ENCODE measurements around the gene AMN1. TPM values are rescaled to one million over a fixed set of nuclear protein-coding genes. Genes with fewer than 3 reads are reported as not detected.

The AMN1 gene
- total RNA-seq, 1 donor from 2014 or later: 31.9 TPM

DNA sequence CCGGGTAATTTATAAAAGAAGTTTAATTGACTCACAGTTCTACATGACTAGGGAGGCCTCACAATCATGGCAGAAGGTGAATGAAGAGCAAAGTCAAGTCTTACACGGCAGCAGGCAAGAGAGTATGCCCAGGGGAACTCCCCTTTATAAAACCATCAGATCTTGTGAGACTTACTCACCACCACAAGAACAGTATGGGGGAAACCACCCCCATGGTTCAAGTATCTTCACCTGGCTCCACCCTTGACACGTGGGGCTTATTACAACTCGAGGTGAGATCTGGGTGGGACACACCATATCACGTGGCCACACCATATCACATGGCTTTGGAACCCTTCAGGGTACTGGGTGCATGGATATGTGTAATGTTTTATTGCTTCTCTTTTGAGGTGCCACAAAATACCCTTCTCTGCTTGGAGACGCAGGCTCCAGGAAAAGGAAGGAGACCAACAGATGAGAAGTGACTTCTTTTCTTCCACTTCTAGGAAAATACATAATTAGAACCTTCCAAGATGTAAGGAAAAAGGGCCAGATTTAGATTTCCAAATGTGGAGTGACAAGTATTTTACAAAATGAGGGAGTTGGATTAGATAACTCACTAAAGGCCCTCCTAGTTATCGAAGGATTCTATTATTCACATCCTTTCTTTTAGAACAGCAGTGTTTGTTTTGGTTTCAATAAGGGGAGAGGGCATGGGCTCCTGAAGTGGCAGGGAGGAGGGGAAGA, 102.4 kb downstream of the AMN1 start:
- Mint-ChIP-seq H3K9me3 (ENCODE audit: low read depth) (no peaks in the 10 kb centered on the region), H3K4me3 (ENCODE audit: low read depth) (no peak overlapping the region), H3K4me1 (ENCODE audit: low read depth) (peaks cover 24% of the 10 kb centered on the region), H3K27me3 (no peaks in the 10 kb centered on the region), H3K36me3 (ENCODE audit: insufficient read depth) (no peaks in the 10 kb centered on the region), H3K27ac (no peak overlapping the region)
- no peak for DNase-seq (ENCODE audit: low spot score, unreplicated experiment)
- TF ChIP-seq CTCF (IDR thresholded peaks at IDR 0.05; ENCODE audit: unreplicated experiment): no peak

DNA sequence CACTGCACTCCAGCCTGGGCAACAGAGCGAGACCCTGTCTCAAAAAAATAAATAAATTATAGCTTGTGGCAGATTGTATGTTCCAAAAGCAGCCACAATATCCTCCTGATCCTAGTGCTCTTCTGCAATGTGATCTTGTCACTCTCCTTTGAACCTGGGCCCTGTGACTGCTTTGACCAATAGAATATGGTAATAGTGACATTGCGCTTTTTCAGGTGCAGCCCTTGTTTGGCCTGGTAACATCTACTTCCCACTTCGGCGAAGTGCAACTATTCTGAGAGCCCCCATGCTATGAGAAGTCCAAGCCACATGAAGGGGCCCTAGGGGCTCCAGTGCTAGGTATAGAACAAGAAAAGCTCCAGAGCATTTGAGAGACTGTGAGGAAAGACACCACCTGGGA, 106.8 kb downstream of the AMN1 start:
- Mint-ChIP-seq H3K36me3 (ENCODE audit: insufficient read depth) (no peaks in the 10 kb centered on the region), H3K4me3 (ENCODE audit: low read depth) (no peak overlapping the region), H3K27me3 (no peaks in the 10 kb centered on the region), H3K9me3 (ENCODE audit: low read depth) (peaks cover 3% of the 10 kb centered on the region), H3K27ac (no peak overlapping the region), H3K4me1 (ENCODE audit: low read depth) (peaks cover 12% of the 10 kb centered on the region)
- DNase-seq (ENCODE audit: low spot score, unreplicated experiment): no peak
- no peak for TF ChIP-seq CTCF (IDR thresholded peaks at IDR 0.05; ENCODE audit: unreplicated experiment)

Other genes starting within 250 kb of the AMN1 start
- gene DENND5B, start 137.9 kb downstream of the AMN1 start, total RNA-seq: 34.6 and 35.0 TPM in 2 replicates
- gene ETFBKMT, start 69.3 kb downstream of the AMN1 start, total RNA-seq: 3.7 and 4.5 TPM in 2 replicates
- 270 and 287 TPM in 2 replicates for gene RESF1, start 230.4 kb upstream of the AMN1 start, total RNA-seq